ENCODE data around the gene TMEM43. TPM values are rescaled to one million over a fixed set of nuclear protein-coding genes. Genes with fewer than 3 reads are reported as not detected.

The TMEM43 gene
- total RNA-seq, 1 experiment from 2014 or later, result 36.7 TPM

- no peak for TF ChIP-seq CTCF (conservative IDR thresholded peaks at IDR 0.05)
- no peaks in the 10 kb centered on the region for H3K23me2 ChIP-seq (ENCODE audit: insufficient read length, low read depth, low read length, poor library complexity, severe bottlenecking)
- H3K4me1 ChIP-seq (ENCODE audit: insufficient read depth, low read length), result no peaks in the 10 kb centered on the region
- WGBS (ENCODE audit: extremely low coverage, insufficient read length, low lambda C conversion rate), result no CpG with 5 or more reads among the region's 6 CpGs
- H3K79me2 ChIP-seq (ENCODE audit: insufficient read depth, low read length), result no peaks in the 10 kb centered on the region
- peaks cover 16 to 64% (median 59%) of the 10 kb centered on the region in 3 experiments; a peak in 6 of 7 replicates for H3K36me3 Mint-ChIP-seq (ENCODE audit: insufficient read depth in 1 of 3, low read depth in 3 of 3)
- H3K4ac ChIP-seq (ENCODE audit: low read depth, low read length), result no peak overlapping the region
- H3T11ph ChIP-seq (ENCODE audit: low read length), result no peak overlapping the region
- H4K8ac ChIP-seq (replicated peaks; ENCODE audit: insufficient read length, low read depth, low read length), result no peak overlapping the region
- no peak overlapping the region for H2BK120ac ChIP-seq (ENCODE audit: low read depth, low read length, poor library complexity, severe bottlenecking)
- no peaks in the 10 kb centered on the region for H3K9me3 Mint-ChIP-seq
- H2BK5ac ChIP-seq (ENCODE audit: insufficient read length, low read length), result no peak overlapping the region
- H3K27me3 Mint-ChIP-seq (ENCODE audit: low read depth), result no peaks in the 10 kb centered on the region
- peak; percentile 19 for DNase-seq
- peaks cover 0 to 6% of the 10 kb centered on the region in 2 experiments; a peak in 2 of 4 replicates for H3K4me1 Mint-ChIP-seq
- H3K18ac ChIP-seq (ENCODE audit: insufficient read length, low read depth, low read length), result no peak overlapping the region
- H3K9me3 ChIP-seq (ENCODE audit: control insufficient read depth, low read depth, low read length), result no peaks in the 10 kb centered on the region
- H4K91ac ChIP-seq (ENCODE audit: insufficient read length, low read depth, low read length), result no peak overlapping the region
- no peaks in the 10 kb centered on the region for H4K20me1 ChIP-seq (ENCODE audit: control insufficient read depth, insufficient read depth, insufficient read length)
- no peak overlapping the region for H3K23ac ChIP-seq (ENCODE audit: insufficient read length, low read depth, low read length)
- no peak overlapping the region for H2AK5ac ChIP-seq (ENCODE audit: insufficient read length, low read length)
- no peak overlapping the region for H4K5ac ChIP-seq (ENCODE audit: insufficient read length, low read depth, low read length)
- H3K27ac ChIP-seq (ENCODE audit: insufficient read length, low read depth, low read length), result no peak overlapping the region
- no peak overlapping the region for H2BK15ac ChIP-seq (ENCODE audit: low read depth, low read length)
- H2AFZ ChIP-seq (ENCODE audit: low read length), result no peak overlapping the region
- no peak overlapping the region for H3K14ac ChIP-seq (ENCODE audit: insufficient read depth, low read length)
- no peak overlapping the region for H3K9ac ChIP-seq (ENCODE audit: extremely low read depth, insufficient read length, low read length)
- no peaks in the 10 kb centered on the region for H3K27me3 ChIP-seq (ENCODE audit: insufficient read depth, low read length)
- H2BK20ac ChIP-seq (ENCODE audit: low read depth, low read length, poor library complexity, severe bottlenecking), result no peak overlapping the region
- no peak overlapping the region; a peak in 2 of 7 replicates for H3K27ac Mint-ChIP-seq
- H2BK12ac ChIP-seq (ENCODE audit: insufficient read length, low read depth, low read length), result no peak overlapping the region
- H3K4me2 ChIP-seq (ENCODE audit: insufficient read depth, insufficient read length, low read length), result no peak overlapping the region
- no peak overlapping the region for H3K56ac ChIP-seq (ENCODE audit: insufficient read length, low read depth, low read length)
- H3K79me1 ChIP-seq (ENCODE audit: insufficient read depth, low read depth, low read length, poor library complexity, severe bottlenecking), result no peaks in the 10 kb centered on the region
- no peak overlapping the region for H3K4me3 Mint-ChIP-seq
Observed at GRCh38 chr3:14153663-14154062, 28.8 kb downstream of the TMEM43 start.
